ENCODE measurements around the gene BMPR2.
A peak's percentile ranks its signal among the peaks of the same experiment; 100 is the strongest.
"Not testable (repeated sequence)": the region's sequence is repeated elsewhere in the genome, so short reads cannot be mapped to it uniquely, and the experiment has no call there.

BMPR2 gene

GRCh38 chr2:202375609-202376408, at the start of gene BMPR2:
Gene BMPR2 (plus strand): TSS chr2:202376327. CDS start chr2:202377475, 1,148 bp downstream.
- DNase-seq, result peak; percentile 91

- DNase-seq, result no peak
Measured at GRCh38 chr2:202327858-202328257, 48.3 kb upstream of the BMPR2 start.

- DNase-seq, result no peak
Measured at GRCh38 chr2:202335791-202336467, 40.2 kb upstream of the BMPR2 start.

- DNase-seq, result no peak
Measured at GRCh38 chr2:202337151-202337550, 39.0 kb upstream of the BMPR2 start.

GRCh38 chr2:202337706-202338346, 38.3 kb upstream of the BMPR2 start:
- DNase-seq, result no peak

GRCh38 chr2:202339071-202339870, 36.9 kb upstream of the BMPR2 start:
- no peak for DNase-seq

GRCh38 chr2:202344178-202344577, 31.9 kb upstream of the BMPR2 start:
- DNase-seq, result no peak

- DNase-seq, result no peak
Measured at GRCh38 chr2:202346180-202346579, 29.9 kb upstream of the BMPR2 start.

- DNase-seq, result no peak
Measured at GRCh38 chr2:202353430-202353829, 22.7 kb upstream of the BMPR2 start.

GRCh38 chr2:202355993-202356505, 20.1 kb upstream of the BMPR2 start:
- no peak for DNase-seq

- not testable (repeated sequence) for DNase-seq
Measured at GRCh38 chr2:202358924-202359323, 17.2 kb upstream of the BMPR2 start.

GRCh38 chr2:202360646-202361045, 15.5 kb upstream of the BMPR2 start:
- no peak for DNase-seq

- DNase-seq, result no peak
Measured at GRCh38 chr2:202361108-202361507, 15.0 kb upstream of the BMPR2 start.

GRCh38 chr2:202373490-202373889, 2.6 kb upstream of the BMPR2 start:
- DNase-seq, result no peak

GRCh38 chr2:202374383-202374782, 1.7 kb upstream of the BMPR2 start:
- DNase-seq, result not testable (repeated sequence)

- DNase-seq, result no peak
Measured at GRCh38 chr2:202375033-202375608, 1.0 kb upstream of the BMPR2 start.

GRCh38 chr2:202376460-202377206, 506 bp downstream of the BMPR2 start:
- peak; percentile 59 for DNase-seq

GRCh38 chr2:202377207-202377761, 1.2 kb downstream of the BMPR2 start:
- DNase-seq, result peak; percentile 34

- no peak for DNase-seq
Measured at GRCh38 chr2:202378001-202378400, 1.9 kb downstream of the BMPR2 start.

GRCh38 chr2:202378662-202379358, 2.7 kb downstream of the BMPR2 start:
- DNase-seq, result no peak

GRCh38 chr2:202382684-202383083, 6.6 kb downstream of the BMPR2 start:
- DNase-seq, result no peak
